ENCODE data around the gene TFCP2. TPM values are rescaled to one million over a fixed set of nuclear protein-coding genes. Genes with fewer than 3 reads are reported as not detected.
A peak's percentile ranks its signal among the peaks of the same experiment; 100 is the strongest.

Gene TFCP2
- total and polyA plus RNA-seq, 2 donors from 2014 or later: 15.2 to 31.2 TPM

- no peak for TF ChIP-seq CTCF (IDR thresholded peaks at IDR 0.05; ENCODE audit: borderline replicate concordance, extremely low read depth, insufficient read depth)
- intact Hi-C loops (cut with DNase I): no loop called here
- Histone ChIP-seq H3K27me3 (ENCODE audit: control insufficient read depth, insufficient read depth, low read length) (no peaks in the 10 kb centered on the region), H3K9ac (ENCODE audit: low read length in 3 of 3) (peak overlapping the region in 1 of 3 donors; percentile 93), H3K4me3 (ENCODE audit: low read length in 3 of 3) (peak overlapping the region in 2 of 3 donors; percentile 3 to 86), H3K36me3 (ENCODE audit: control insufficient read depth in 2 of 3, insufficient read depth in 3 of 3, low read length in 3 of 3) (no peaks in the 10 kb centered on the region), H3K9me3 (ENCODE audit: control insufficient read depth in 2 of 3, insufficient read depth in 1 of 3, low read length in 3 of 3) (no peaks in the 10 kb centered on the region), H3K4me1 (ENCODE audit: control insufficient read depth in 2 of 3, insufficient read depth in 2 of 3, low read depth in 1 of 3, low read length in 3 of 3) (peaks cover 2 to 18% (median 11%) of the 10 kb centered on the region in 3 donors), H3K27ac (ENCODE audit: low read depth in 2 of 2, low read length in 2 of 2) (peak overlapping the region in 1 of 2 donors; percentile 95)
- FAIRE-seq (no peak), DNase-seq (peak in 1 of 5 donors; percentile 16)
Measured at GRCh38 chr12:51219322-51219721, 46.4 kb upstream of the TFCP2 start.

GRCh38 chr12:51218607-51219161, 45.7 kb upstream of the TFCP2 start:
- DNase-seq: peak in 4 of 5 donors; percentile 33 to 71 (median 48)
- Histone ChIP-seq H3K9me3 (ENCODE audit: control insufficient read depth in 2 of 3, insufficient read depth in 1 of 3, low read length in 3 of 3) (no peaks in the 10 kb centered on the region), H3K36me3 (ENCODE audit: control insufficient read depth in 2 of 3, insufficient read depth in 3 of 3, low read length in 3 of 3) (no peaks in the 10 kb centered on the region), H3K27ac (ENCODE audit: low read depth in 2 of 2, low read length in 2 of 2) (peak overlapping the region; percentile 91 to 95), H3K9ac (ENCODE audit: low read length in 3 of 3) (peak overlapping the region; percentile 73 to 96 (median 93)), H3K4me1 (ENCODE audit: control insufficient read depth in 2 of 3, insufficient read depth in 2 of 3, low read depth in 1 of 3, low read length in 3 of 3) (peaks cover 2 to 18% (median 11%) of the 10 kb centered on the region in 3 donors), H3K4me3 (ENCODE audit: low read length in 3 of 3) (peak overlapping the region; percentile 73 to 89 (median 86)), H3K27me3 (ENCODE audit: control insufficient read depth, insufficient read depth, low read length) (no peaks in the 10 kb centered on the region)
- intact Hi-C loops (cut with DNase I): no loop called here
- TF ChIP-seq CTCF (IDR thresholded peaks at IDR 0.05; ENCODE audit: borderline replicate concordance, extremely low read depth, insufficient read depth): no peak
- no peak for FAIRE-seq

DNA sequence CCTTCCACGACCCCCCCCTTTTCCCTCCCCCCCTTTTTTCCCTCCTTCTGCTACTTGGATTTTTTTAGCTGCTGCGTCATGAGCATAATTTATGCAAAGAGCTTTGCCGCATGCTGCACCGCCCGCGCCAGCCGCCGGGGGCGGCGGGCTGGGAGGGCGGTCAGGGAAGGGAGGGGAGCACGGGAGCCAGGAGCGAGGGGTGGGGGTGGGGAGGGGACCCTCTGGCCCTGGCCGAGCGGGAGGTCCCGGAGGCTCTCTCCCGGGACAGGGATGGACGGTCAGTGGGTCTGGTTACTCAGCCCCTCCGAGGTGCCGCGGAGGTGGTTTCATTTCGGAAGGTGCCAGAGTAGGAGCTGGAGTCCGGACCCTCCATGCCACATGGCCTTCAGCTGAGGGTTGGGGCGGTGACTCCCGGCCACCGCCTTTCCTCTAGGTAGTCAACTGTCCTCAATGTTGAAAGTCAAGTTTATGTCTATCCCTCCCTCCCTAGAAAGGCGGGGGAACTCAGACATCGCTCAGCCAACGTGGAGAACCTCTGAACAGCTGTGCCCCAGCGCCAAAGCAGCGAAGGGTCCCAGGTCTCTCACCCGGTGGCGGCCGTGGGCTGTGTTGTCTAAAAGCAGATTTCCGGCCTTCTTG, 45.2 kb upstream of the TFCP2 start, which contains the start of gene POU6F1:
TSS of gene POU6F1 (minus strand) at position 95 of the 639 bp plus-strand sequence. CDS start 11,226 bp downstream, outside the sequence.
- FAIRE-seq: no peak
- peak; percentile 61 for TF ChIP-seq CTCF (IDR thresholded peaks at IDR 0.05; ENCODE audit: borderline replicate concordance, extremely low read depth, insufficient read depth)

More for the DNA sequence above, 45.2 kb upstream of the TFCP2 start, which contains the start of gene POU6F1:
- Histone ChIP-seq H3K9me3 (ENCODE audit: control insufficient read depth in 2 of 3, insufficient read depth in 1 of 3, low read length in 3 of 3) (no peaks in the 10 kb centered on the region), H3K9ac (ENCODE audit: low read length in 3 of 3) (peak within 1 kb of the TSS; percentile 73 to 96 (median 93)), H3K4me3 (ENCODE audit: low read length in 3 of 3) (peak within 1 kb of the TSS; percentile 73 to 89 (median 86)), H3K27ac (ENCODE audit: low read depth in 2 of 2, low read length in 2 of 2) (peak within 1 kb of the TSS; percentile 91 to 95), H3K4me1 (ENCODE audit: control insufficient read depth in 2 of 3, insufficient read depth in 2 of 3, low read depth in 1 of 3, low read length in 3 of 3) (peaks cover 2 to 18% (median 11%) of the 10 kb centered on the region in 3 donors), H3K36me3 (ENCODE audit: control insufficient read depth in 2 of 3, insufficient read depth in 3 of 3, low read length in 3 of 3) (no peaks in the 10 kb centered on the region), H3K27me3 (ENCODE audit: control insufficient read depth, insufficient read depth, low read length) (no peaks in the 10 kb centered on the region)
- DNase-seq: peak; percentile 87 to 96 (median 91)
- intact Hi-C loops (cut with DNase I): no loop called here
